ENCODE results near the gene GPR68.

GPR68 gene

GRCh38 chr14:91204657-91205056, 39.8 kb downstream of the GPR68 start:
- TF ChIP-seq RAD21 (IDR thresholded peaks at IDR 0.05; ENCODE audit: low read depth) (no peak), CEBPB (IDR thresholded peaks at IDR 0.05) (no peak), ZBTB7A (IDR thresholded peaks at IDR 0.05; ENCODE audit: low read depth) (no peak), CREB1 (IDR thresholded peaks at IDR 0.05; ENCODE audit: low read depth) (no peak), NFIC (IDR thresholded peaks at IDR 0.05) (no peak), TCF12 (IDR thresholded peaks at IDR 0.05; ENCODE audit: low read depth) (no peak), TEAD4 (IDR thresholded peaks at IDR 0.05) (no peak), USF1 (IDR thresholded peaks at IDR 0.05) (no peak), EP300 (IDR thresholded peaks at IDR 0.05; ENCODE audit: borderline replicate concordance) (no peak), EGR1 (IDR thresholded peaks at IDR 0.05) (no peak), FOXM1 (IDR thresholded peaks at IDR 0.05; ENCODE audit: borderline replicate concordance, low read depth) (no peak)
- TF ChIP-seq, protein P1, sequence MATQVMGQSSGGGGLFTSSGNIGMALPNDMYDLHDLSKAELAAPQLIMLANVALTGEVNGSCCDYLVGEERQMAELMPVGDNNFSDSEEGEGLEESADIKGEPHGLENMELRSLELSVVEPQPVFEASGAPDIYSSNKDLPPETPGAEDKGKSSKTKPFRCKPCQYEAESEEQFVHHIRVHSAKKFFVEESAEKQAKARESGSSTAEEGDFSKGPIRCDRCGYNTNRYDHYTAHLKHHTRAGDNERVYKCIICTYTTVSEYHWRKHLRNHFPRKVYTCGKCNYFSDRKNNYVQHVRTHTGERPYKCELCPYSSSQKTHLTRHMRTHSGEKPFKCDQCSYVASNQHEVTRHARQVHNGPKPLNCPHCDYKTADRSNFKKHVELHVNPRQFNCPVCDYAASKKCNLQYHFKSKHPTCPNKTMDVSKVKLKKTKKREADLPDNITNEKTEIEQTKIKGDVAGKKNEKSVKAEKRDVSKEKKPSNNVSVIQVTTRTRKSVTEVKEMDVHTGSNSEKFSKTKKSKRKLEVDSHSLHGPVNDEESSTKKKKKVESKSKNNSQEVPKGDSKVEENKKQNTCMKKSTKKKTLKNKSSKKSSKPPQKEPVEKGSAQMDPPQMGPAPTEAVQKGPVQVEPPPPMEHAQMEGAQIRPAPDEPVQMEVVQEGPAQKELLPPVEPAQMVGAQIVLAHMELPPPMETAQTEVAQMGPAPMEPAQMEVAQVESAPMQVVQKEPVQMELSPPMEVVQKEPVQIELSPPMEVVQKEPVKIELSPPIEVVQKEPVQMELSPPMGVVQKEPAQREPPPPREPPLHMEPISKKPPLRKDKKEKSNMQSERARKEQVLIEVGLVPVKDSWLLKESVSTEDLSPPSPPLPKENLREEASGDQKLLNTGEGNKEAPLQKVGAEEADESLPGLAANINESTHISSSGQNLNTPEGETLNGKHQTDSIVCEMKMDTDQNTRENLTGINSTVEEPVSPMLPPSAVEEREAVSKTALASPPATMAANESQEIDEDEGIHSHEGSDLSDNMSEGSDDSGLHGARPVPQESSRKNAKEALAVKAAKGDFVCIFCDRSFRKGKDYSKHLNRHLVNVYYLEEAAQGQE (IDR thresholded peaks at IDR 0.05; ENCODE audit: low read depth) = no peak

- TF ChIP-seq, protein P1 (IDR thresholded peaks at IDR 0.05; ENCODE audit: low read depth) = no peak
These were observed 42.1 kb downstream of the GPR68 start for GRCh38 chr14:91202234-91202974.

GRCh38 chr14:91197631-91198030, 46.9 kb downstream of the GPR68 start:
- TF ChIP-seq YY1 (IDR thresholded peaks at IDR 0.05; ENCODE audit: low read depth) = no peak
- no peak for TF ChIP-seq CEBPB (IDR thresholded peaks at IDR 0.05)
- no peak for TF ChIP-seq EP300 (IDR thresholded peaks at IDR 0.05; ENCODE audit: borderline replicate concordance)
- TF ChIP-seq FOXM1 (IDR thresholded peaks at IDR 0.05; ENCODE audit: borderline replicate concordance, low read depth) = no peak
- TF ChIP-seq TEAD4 (IDR thresholded peaks at IDR 0.05) = no peak
- no peak for TF ChIP-seq CREB1 (IDR thresholded peaks at IDR 0.05; ENCODE audit: low read depth)
- no peak for TF ChIP-seq TAF1 (IDR thresholded peaks at IDR 0.05; ENCODE audit: low read depth)
- TF ChIP-seq NFIC (IDR thresholded peaks at IDR 0.05) = no peak
- TF ChIP-seq, protein P1 (IDR thresholded peaks at IDR 0.05; ENCODE audit: low read depth) = no peak
- TF ChIP-seq, protein P2, sequence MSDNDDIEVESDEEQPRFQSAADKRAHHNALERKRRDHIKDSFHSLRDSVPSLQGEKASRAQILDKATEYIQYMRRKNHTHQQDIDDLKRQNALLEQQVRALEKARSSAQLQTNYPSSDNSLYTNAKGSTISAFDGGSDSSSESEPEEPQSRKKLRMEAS (IDR thresholded peaks at IDR 0.05) = no peak
- no peak for TF ChIP-seq RAD21 (IDR thresholded peaks at IDR 0.05; ENCODE audit: low read depth)
- no peak for TF ChIP-seq ZBTB7A (IDR thresholded peaks at IDR 0.05; ENCODE audit: low read depth)
- TF ChIP-seq EGR1 (IDR thresholded peaks at IDR 0.05) = no peak

DNA sequence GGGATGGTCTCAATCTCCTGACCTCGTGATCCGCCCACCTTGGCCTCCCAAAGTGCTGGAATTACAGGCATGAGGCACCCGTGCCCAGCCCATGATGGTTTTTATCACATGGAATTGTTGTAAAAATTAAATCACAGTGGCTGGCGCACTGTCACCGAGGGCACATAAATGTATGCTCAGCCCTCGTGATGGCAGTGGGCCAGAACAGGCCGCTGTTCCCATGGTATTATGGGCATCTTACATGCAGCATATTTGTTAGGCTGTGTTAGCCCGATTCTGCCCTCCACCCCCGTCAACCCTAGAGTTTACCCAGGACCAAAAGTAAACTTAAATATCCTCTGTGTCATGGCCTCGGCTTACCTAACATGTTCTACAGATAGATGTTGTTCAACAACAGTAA, 48.6 kb downstream of the GPR68 start:
- no peak for TF ChIP-seq EP300 (IDR thresholded peaks at IDR 0.05; ENCODE audit: borderline replicate concordance)
- no peak for TF ChIP-seq TAF1 (IDR thresholded peaks at IDR 0.05; ENCODE audit: low read depth)
- no peak for TF ChIP-seq EGR1 (IDR thresholded peaks at IDR 0.05)

DNA sequence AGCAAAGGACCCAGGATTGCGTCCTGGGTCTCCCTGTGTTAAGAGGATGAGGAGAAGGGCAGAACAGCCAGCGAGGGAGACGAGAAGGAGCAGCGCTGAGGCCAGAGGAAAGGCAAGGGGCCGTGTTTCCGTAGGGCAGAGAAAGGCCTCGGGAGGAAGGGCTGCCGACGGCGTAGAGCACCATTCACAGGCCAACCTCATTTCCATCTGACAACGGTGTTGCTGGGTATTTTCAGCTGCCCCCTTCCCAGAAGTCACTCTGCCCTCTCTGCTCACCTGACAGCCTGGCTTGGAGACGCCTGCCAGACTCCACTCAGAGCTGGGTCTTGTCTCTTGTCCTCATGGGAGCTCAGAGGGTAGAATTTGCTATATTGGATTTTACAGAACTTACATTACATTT, 51.4 kb downstream of the GPR68 start:
- TF ChIP-seq CEBPB (IDR thresholded peaks at IDR 0.05) (no peak), TAF1 (IDR thresholded peaks at IDR 0.05; ENCODE audit: low read depth) (no peak), TCF12 (IDR thresholded peaks at IDR 0.05; ENCODE audit: low read depth) (no peak), TEAD4 (IDR thresholded peaks at IDR 0.05) (no peak), RAD21 (IDR thresholded peaks at IDR 0.05; ENCODE audit: low read depth) (no peak), USF1 (IDR thresholded peaks at IDR 0.05) (no peak), ZBTB7A (IDR thresholded peaks at IDR 0.05; ENCODE audit: low read depth) (no peak), FOXM1 (IDR thresholded peaks at IDR 0.05; ENCODE audit: borderline replicate concordance, low read depth) (no peak)
- TF ChIP-seq, protein P2 (IDR thresholded peaks at IDR 0.05) = no peak

Measured in Ishikawa (cell line).